Measurements from ENCODE around the gene EDEM2.
"Not testable (repeated sequence)": the region's sequence is repeated elsewhere in the genome, so short reads cannot be mapped to it uniquely, and the experiment has no call there.

EDEM2 gene

GRCh38 chr20:35085477-35086225 is 61.5 kb downstream of the EDEM2 start:
- no peak for DNase-seq

- no peak for DNase-seq
Observed at GRCh38 chr20:35084998-35085397, 62.1 kb downstream of the EDEM2 start.

GRCh38 chr20:35080348-35080642 is 66.8 kb downstream of the EDEM2 start:
- DNase-seq, result not testable (repeated sequence)

DNA sequence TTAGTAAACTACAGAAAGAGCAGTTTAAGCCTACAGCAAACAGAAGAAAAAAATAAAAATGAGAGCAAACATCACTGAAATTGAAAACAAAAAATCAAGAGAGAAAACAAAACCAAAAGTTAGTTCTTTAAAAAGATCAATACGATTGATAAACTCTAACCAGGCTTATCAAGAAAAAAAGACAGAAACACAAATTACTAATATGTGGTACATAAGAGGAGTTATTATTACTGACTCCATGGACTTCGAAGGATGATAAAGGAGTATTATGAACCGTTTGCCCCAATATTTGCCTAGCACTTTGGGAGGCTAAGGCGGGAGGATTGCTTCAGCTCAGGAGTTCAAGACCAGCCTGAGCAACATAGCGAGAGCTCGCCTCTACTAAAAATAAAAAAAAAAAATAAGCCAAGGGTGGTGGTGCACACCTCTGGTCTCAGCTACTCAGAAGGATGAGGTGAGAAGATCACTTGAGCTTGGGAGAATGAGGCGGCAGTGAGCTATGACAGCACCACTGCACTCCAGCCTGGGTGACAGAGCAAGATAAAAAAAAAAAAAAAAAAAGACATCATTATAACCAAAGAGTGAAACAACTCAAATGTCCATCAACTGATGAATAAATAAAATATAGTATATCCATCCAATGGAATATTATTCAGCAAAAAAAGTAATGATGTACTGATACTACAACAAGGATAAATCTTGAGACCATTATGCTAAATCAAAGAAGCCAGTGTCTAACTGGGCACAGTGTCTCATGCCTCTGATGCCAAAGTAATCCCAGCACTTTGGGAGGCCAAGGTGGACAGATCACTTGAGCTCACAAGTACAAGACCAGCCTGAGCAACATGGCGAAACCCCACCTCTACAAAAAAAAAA is 67.4 kb downstream of the EDEM2 start:
- no peak for DNase-seq

DNA sequence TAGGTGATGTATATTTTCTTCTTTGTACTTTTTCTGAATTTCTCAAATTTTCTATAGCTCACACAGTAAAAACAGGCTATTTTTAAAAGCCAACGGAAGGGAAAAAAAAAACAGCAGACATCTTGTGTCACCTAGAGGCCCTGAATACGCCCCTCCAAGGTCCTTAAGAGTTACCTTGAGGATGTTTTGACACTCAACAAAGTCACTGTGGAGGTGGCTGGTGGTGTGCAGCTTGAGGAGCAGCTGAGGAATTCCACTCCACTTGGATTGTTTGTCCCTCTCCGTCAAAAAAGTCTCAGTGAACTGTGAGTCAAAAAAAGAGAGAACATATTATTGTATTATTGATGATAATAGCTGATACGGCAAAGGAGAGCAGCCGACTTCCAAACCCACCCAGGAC is 69.3 kb downstream of the EDEM2 start:
- no peak for DNase-seq

DNA sequence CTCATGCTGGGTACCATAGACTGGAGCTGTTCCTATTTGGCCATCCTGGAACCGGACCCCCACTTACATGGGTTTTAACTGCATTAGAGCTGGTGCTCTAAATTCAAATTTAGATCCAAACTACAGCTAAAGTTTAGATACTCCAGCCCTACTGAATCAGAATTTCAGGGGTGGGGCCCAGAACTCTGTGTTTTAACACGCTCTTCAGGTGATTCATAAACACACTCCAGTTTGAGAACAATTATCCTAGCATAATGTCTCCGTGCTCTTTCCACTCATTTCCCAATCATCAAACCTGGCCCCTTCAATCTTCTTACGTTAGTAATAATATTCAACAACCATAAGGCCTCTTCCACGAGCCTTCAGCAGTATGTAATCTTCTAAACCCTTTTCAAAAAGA is 69.8 kb downstream of the EDEM2 start:
- no peak for DNase-seq

DNA sequence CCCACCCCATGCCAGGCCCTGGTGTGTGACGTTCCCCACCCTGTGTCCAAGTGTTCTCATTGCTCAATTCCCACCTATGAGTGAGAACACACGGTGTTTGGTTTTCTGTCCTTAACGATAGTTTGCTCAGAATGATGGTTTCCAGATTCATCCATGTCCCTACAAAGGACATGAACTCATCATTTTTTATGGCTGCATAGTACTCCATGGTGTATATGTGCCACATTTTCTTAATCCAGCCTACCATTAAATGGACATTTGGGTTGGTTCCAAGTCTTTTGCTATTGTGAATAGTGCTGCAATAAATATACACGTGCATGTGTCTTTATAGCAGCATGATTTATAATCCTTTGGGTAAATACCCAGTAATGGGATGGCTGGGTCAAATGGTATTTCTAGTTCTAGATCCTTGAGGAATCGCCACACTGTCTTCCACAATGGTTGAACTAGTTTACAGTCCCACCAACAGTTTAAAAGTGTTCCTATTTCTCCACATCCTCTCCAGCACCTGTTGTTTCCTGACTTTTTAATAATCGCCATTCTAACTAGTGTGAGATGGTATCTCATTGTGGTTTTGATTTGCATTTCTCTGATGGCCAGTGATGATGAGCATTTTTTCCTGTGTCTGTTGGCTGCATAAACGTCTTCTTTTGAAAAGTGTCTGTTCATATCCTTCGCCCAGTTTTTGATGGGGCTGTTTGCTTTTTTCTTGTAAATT is 75.5 kb downstream of the EDEM2 start:
- not testable (repeated sequence) for DNase-seq

DNA sequence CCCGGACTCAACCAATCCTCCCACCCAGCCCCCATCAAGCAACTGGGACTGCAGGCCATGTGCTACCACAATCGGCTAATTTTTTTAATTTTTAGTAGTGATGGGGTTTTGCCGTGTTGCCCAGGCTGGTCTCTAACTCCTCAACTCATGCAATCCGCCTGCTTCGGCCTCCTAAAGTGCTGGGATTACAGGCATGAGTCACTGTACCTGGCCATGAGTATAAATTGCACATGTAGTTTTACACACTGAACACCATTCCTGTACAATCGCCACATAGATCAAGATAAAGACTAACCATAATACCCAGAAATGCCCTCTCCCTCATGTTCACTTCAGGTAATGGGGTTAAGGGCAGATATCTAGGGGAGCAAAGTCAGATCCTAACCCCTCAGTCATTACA is 80.9 kb downstream of the EDEM2 start:
- DNase-seq, result no peak
